ENCODE data around the gene KRI1.

Gene KRI1

DNA sequence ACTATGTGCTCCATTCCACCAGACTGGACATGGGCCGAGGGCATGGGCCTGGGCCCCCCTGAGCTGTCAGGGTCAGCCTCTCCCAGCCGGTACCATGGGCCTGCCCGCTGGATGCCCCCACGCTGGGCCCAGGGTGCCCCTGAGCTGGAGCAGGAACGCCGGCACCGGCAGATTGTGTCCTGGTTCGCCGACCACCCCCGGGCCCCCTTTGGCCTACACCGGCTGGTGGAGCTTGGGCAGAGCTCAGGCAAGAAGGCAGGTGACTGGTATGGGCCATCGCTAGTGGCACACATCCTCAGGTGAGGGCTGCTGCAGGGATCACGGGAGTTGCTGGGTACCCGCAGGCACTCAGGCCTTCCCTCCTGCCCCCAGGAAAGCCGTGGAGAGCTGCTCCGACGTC lies 19.0 kb downstream of the KRI1 start:
- peak overlapping the region; percentile 57 for H3K4me2 ChIP-seq (ENCODE audit: low read depth, low read length, poor library complexity, severe bottlenecking)
- peaks cover 29% of the 10 kb centered on the region for H3K4me1 ChIP-seq (ENCODE audit: insufficient read depth, low read length, poor library complexity, severe bottlenecking)
- no peaks in the 10 kb centered on the region for H3K9me3 ChIP-seq (ENCODE audit: insufficient read depth, low read depth, low read length)
- no peak overlapping the region for H2AFZ ChIP-seq (ENCODE audit: low read length)
- H3K27me3 ChIP-seq (ENCODE audit: insufficient read depth, low read length, poor library complexity, severe bottlenecking), result peaks cover 6% of the 10 kb centered on the region
- no peak for TF ChIP-seq EZH2phosphoT487 (IDR thresholded peaks at IDR 0.05; ENCODE audit: borderline replicate concordance)
- TF ChIP-seq, protein P1, sequence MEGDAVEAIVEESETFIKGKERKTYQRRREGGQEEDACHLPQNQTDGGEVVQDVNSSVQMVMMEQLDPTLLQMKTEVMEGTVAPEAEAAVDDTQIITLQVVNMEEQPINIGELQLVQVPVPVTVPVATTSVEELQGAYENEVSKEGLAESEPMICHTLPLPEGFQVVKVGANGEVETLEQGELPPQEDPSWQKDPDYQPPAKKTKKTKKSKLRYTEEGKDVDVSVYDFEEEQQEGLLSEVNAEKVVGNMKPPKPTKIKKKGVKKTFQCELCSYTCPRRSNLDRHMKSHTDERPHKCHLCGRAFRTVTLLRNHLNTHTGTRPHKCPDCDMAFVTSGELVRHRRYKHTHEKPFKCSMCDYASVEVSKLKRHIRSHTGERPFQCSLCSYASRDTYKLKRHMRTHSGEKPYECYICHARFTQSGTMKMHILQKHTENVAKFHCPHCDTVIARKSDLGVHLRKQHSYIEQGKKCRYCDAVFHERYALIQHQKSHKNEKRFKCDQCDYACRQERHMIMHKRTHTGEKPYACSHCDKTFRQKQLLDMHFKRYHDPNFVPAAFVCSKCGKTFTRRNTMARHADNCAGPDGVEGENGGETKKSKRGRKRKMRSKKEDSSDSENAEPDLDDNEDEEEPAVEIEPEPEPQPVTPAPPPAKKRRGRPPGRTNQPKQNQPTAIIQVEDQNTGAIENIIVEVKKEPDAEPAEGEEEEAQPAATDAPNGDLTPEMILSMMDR (conservative IDR thresholded peaks at IDR 0.05; ENCODE audit: low read length), result no peak
- H3K79me2 ChIP-seq (ENCODE audit: insufficient read depth, low read length), result peaks cover 73% of the 10 kb centered on the region
- H3F3A ChIP-seq (ENCODE audit: low read depth), result peaks cover 5% of the 10 kb centered on the region
- peak overlapping the region; percentile 39 for H3K9ac ChIP-seq (ENCODE audit: low read depth, low read length, poor library complexity, severe bottlenecking)
- no peaks in the 10 kb centered on the region for H3K9me2 ChIP-seq (replicated peaks; ENCODE audit: low read depth, low read length)
- peaks cover 38% of the 10 kb centered on the region; the same call in 1 of the 2 replicates for H3K36me3 ChIP-seq (ENCODE audit: insufficient read depth, low read length)
- H3K4me3 ChIP-seq (ENCODE audit: low read length, poor library complexity, severe bottlenecking), result peak overlapping the region; percentile 32
- H4K20me1 ChIP-seq (ENCODE audit: insufficient read depth, low read length, poor library complexity, severe bottlenecking), result peaks cover 20% of the 10 kb centered on the region

GRCh38 chr19:10544753-10545251 lies 21.0 kb downstream of the KRI1 start:
- H3K4me3 ChIP-seq (ENCODE audit: low read length, poor library complexity, severe bottlenecking), result peak overlapping the region; percentile 95
- H3K4me2 ChIP-seq (ENCODE audit: low read depth, low read length, poor library complexity, severe bottlenecking), result peak overlapping the region; percentile 92
- H4K20me1 ChIP-seq (ENCODE audit: insufficient read depth, low read length, poor library complexity, severe bottlenecking), result peaks cover 20% of the 10 kb centered on the region
- H3K9ac ChIP-seq (ENCODE audit: low read depth, low read length, poor library complexity, severe bottlenecking), result peak overlapping the region; percentile 99
- peaks cover 5% of the 10 kb centered on the region for H3F3A ChIP-seq (ENCODE audit: low read depth)
- H2AFZ ChIP-seq (ENCODE audit: low read length), result no peak overlapping the region
- peaks cover 6% of the 10 kb centered on the region for H3K27me3 ChIP-seq (ENCODE audit: insufficient read depth, low read length, poor library complexity, severe bottlenecking)
- peaks cover 56% of the 10 kb centered on the region for H3K79me2 ChIP-seq (ENCODE audit: insufficient read depth, low read length)
- no peaks in the 10 kb centered on the region for H3K9me3 ChIP-seq (ENCODE audit: insufficient read depth, low read depth, low read length)
- H3K4me1 ChIP-seq (ENCODE audit: insufficient read depth, low read length, poor library complexity, severe bottlenecking), result peaks cover 21% of the 10 kb centered on the region
- H3K9me2 ChIP-seq (replicated peaks; ENCODE audit: low read depth, low read length), result no peaks in the 10 kb centered on the region
- peaks cover 19% of the 10 kb centered on the region; the same call in 1 of the 2 replicates for H3K36me3 ChIP-seq (ENCODE audit: insufficient read depth, low read length)
- TF ChIP-seq EZH2phosphoT487 (IDR thresholded peaks at IDR 0.05; ENCODE audit: borderline replicate concordance), result no peak
- TF ChIP-seq, protein P1 (conservative IDR thresholded peaks at IDR 0.05; ENCODE audit: low read length), result no peak

GRCh38 chr19:10544242-10544752 lies 21.5 kb downstream of the KRI1 start:
- Histone ChIP-seq H3K36me3 (ENCODE audit: insufficient read depth, low read length) (peaks cover 16% of the 10 kb centered on the region; the same call in 1 of the 2 replicates), H3K9me2 (replicated peaks; ENCODE audit: low read depth, low read length) (no peaks in the 10 kb centered on the region), H3F3A (ENCODE audit: low read depth) (peaks cover 5% of the 10 kb centered on the region), H2AFZ (ENCODE audit: low read length) (no peak overlapping the region), H3K27me3 (ENCODE audit: insufficient read depth, low read length, poor library complexity, severe bottlenecking) (peaks cover 6% of the 10 kb centered on the region), H3K4me1 (ENCODE audit: insufficient read depth, low read length, poor library complexity, severe bottlenecking) (peaks cover 21% of the 10 kb centered on the region), H3K4me3 (ENCODE audit: low read length, poor library complexity, severe bottlenecking) (peak overlapping the region; percentile 95), H3K9me3 (ENCODE audit: insufficient read depth, low read depth, low read length) (no peaks in the 10 kb centered on the region), H3K79me2 (ENCODE audit: insufficient read depth, low read length) (peaks cover 52% of the 10 kb centered on the region), H4K20me1 (ENCODE audit: insufficient read depth, low read length, poor library complexity, severe bottlenecking) (peaks cover 20% of the 10 kb centered on the region), H3K9ac (ENCODE audit: low read depth, low read length, poor library complexity, severe bottlenecking) (peak overlapping the region; percentile 99), H3K4me2 (ENCODE audit: low read depth, low read length, poor library complexity, severe bottlenecking) (peak overlapping the region; percentile 92)
- TF ChIP-seq EZH2phosphoT487 (IDR thresholded peaks at IDR 0.05; ENCODE audit: borderline replicate concordance), result no peak
- TF ChIP-seq, protein P1 (conservative IDR thresholded peaks at IDR 0.05; ENCODE audit: low read length), result no peak
